GM12878 (cell line): ENCODE results near the gene AZU1. TPM values are rescaled to one million over a fixed set of nuclear protein-coding genes. Genes with fewer than 3 reads are reported as not detected.

ENCODE experiments used
- ATAC-seq: fragments of 200-7000 bp; cut with Tn5 transposase; 3 replicates; pipeline ENCODE4 v1.9.1; 2020; ENCODE audit warnings: mild to moderate bottlenecking, moderate library complexity
- BruUV-seq: library from RNA; stranded (reverse); fragments of 400-500 nt; replicated peaks from 2 replicates; lab custom pipeline; 2021; lab: Mats Ljungman, UMichigan
- CTCF ChIA-PET: fragments of 300-600 bp; sonication (Branson Sonifier 250); formaldehyde crosslinking; extraction: SDS; loops from one replicate; lab custom pipeline; 2021; ENCODE audit warnings: inconsistent platforms; lab: Yijun Ruan, JAX
- POLR2A ChIA-PET: fragments of 350-600 bp; formaldehyde crosslinking; extraction: SDS; loops from one replicate; lab custom pipeline; 2021; ENCODE audit warnings: inconsistent platforms; lab: Charles Lee
- RAD21 ChIA-PET: fragments of 300-600 bp; sonication (Branson Sonifier 250); formaldehyde crosslinking; loops from one replicate; lab custom pipeline; 2023; ENCODE audit warnings: antibody characterized with exemption; ENCODE audit not compliant: unreplicated experiment; lab: Charles Lee
- SMC1A ChIA-PET: fragments of 300-600 bp; sonication (Branson Sonifier 250); formaldehyde crosslinking; loops from one replicate; lab custom pipeline; 2023; ENCODE audit not compliant: unreplicated experiment, uncharacterized antibody; lab: Charles Lee
- DNase-seq: peaks from one replicate; pipeline ENCODE4 v3.0.0-alpha.2; 2011; ENCODE audit warnings: low read depth, low spot score
- FAIRE-seq: peaks from 3 replicates; lab custom pipeline; 2011; peaks lifted over from hg19 to GRCh38; lab: Jason Lieb, UNC
- H2AFZ ChIP-seq: 2 replicates; pipeline ENCODE4 v1.6.0; 2011; ENCODE audit warnings: low read depth, low read length, control low read depth; ENCODE audit not compliant: control insufficient read depth
- H3K27ac ChIP-seq: 2 replicates; pipeline ENCODE4 v1.5.1; 2011; ENCODE audit warnings: control low read depth; ENCODE audit not compliant: control insufficient read depth, insufficient read depth
- H3K27me3 ChIP-seq, 2 experiments: replicated peaks in 1 of 2; 2 replicates each; pipeline versions ENCODE4 v1.6.0 to v1.6.1; 2011; ENCODE audit warnings: low read length in 1 of 2; ENCODE audit not compliant: control insufficient read depth in 2 of 2, insufficient read depth in 2 of 2
- H3K36me3 ChIP-seq, 2 experiments: 2 replicates each; pipeline ENCODE4 v1.5.1; 2011; ENCODE audit warnings: low read length in 1 of 2; ENCODE audit not compliant: control insufficient read depth in 2 of 2, insufficient read depth in 2 of 2
- H3K4me1 ChIP-seq: 2 replicates; pipeline ENCODE4 v1.6.1; 2011; ENCODE audit warnings: mild to moderate bottlenecking, low read length, moderate library complexity, mixed read lengths; ENCODE audit not compliant: control insufficient read depth, insufficient read depth
- H3K4me2 ChIP-seq: 2 replicates; pipeline ENCODE4 v1.6.0; 2011; ENCODE audit warnings: control low read depth; ENCODE audit not compliant: control insufficient read depth, insufficient read depth
- H3K4me3 ChIP-seq: fragments of 200-600 bp; sonication (generic); 2 replicates; pipeline ENCODE4 v1.5.1; 2016
- H3K79me2 ChIP-seq: 2 replicates; pipeline ENCODE4 v1.6.0; 2011; ENCODE audit warnings: low read length; ENCODE audit not compliant: control insufficient read depth, insufficient read depth
- H3K9ac ChIP-seq: 2 replicates; pipeline ENCODE4 v1.8.0; 2011; ENCODE audit warnings: low read length, control low read depth, mixed read lengths; ENCODE audit not compliant: control insufficient read depth, insufficient read depth
- H3K9me3 ChIP-seq: replicated peaks from 3 replicates; pipeline ENCODE4 v1.5.1; 2011; ENCODE audit warnings: mild to moderate bottlenecking, low read length; ENCODE audit not compliant: control insufficient read depth, insufficient read depth
- H4K20me1 ChIP-seq: 2 replicates; pipeline ENCODE4 v1.6.0; 2011; ENCODE audit not compliant: control insufficient read depth, insufficient read depth
- BRCA1 ChIP-seq: IDR thresholded peaks from 2 replicates; pipeline ENCODE4 v1.6.1; 2011; ENCODE audit warnings: low read depth, low read length, improper control_type of control experiment
- EZH2 ChIP-seq: IDR thresholded peaks from 2 replicates; pipeline ENCODE4 v1.6.1; 2012; ENCODE audit warnings: low read depth, mild to moderate bottlenecking, control low read depth, inconsistent platforms, low read length, borderline replicate concordance; ENCODE audit not compliant: control insufficient read depth
- MYB ChIP-seq: fragments of 150-350 bp; IDR thresholded peaks from 2 replicates; pipeline ENCODE4 v1.6.1; 2014; ENCODE audit warnings: mild to moderate bottlenecking, low read depth, low read length, borderline replicate concordance
- NFYB ChIP-seq: IDR thresholded peaks from 2 replicates; pipeline ENCODE4 v1.6.1; 2011; ENCODE audit warnings: low read depth, mild to moderate bottlenecking, low read length, improper control_type of control experiment, moderate library complexity; ENCODE audit not compliant: insufficient read depth
- PAX5 ChIP-seq: IDR thresholded peaks from 2 replicates; pipeline ENCODE4 v1.6.1; 2011; ENCODE audit warnings: low read depth, low read length, borderline replicate concordance
- PAX8 ChIP-seq: fragments of 450-650 bp; IDR thresholded peaks from 2 replicates; pipeline ENCODE4 v1.6.1; 2017; ENCODE audit warnings: mild to moderate bottlenecking, moderate library complexity
- RELA ChIP-seq: fragments of 450-650 bp; IDR thresholded peaks from 2 replicates; pipeline ENCODE4 v1.8.0; 2014; ENCODE audit warnings: borderline replicate concordance; ENCODE audit not compliant: partially characterized antibody
- TCF7 ChIP-seq: IDR thresholded peaks from 2 replicates; pipeline ENCODE4 v1.6.1; 2014; ENCODE audit warnings: antibody characterized with exemption, borderline replicate concordance
- YBX1 ChIP-seq: fragments of 450-650 bp; IDR thresholded peaks from 2 replicates; pipeline ENCODE4 v1.6.1; 2016; ENCODE audit warnings: antibody characterized with exemption
- ZNF384 ChIP-seq: IDR thresholded peaks from 2 replicates; pipeline ENCODE4 v1.6.1; 2012; ENCODE audit warnings: low read depth, mild to moderate bottlenecking, low read length, improper control_type of control experiment, borderline replicate concordance
- WGBS: methylation state at CpG from one replicate; pipeline ENCODE4 v1.1.6; 2016; ENCODE audit warnings: low lambda C conversion rate; ENCODE audit not compliant: insufficient replicate concordance, insufficient coverage; ENCODE audit errors: missing lambda C conversion rate; 5-methylcytosine and 5-hydroxymethylcytosine counted together
- in situ Hi-C: fragments of 300-500 bp; cut with MboI; formaldehyde crosslinking; loops from 9 replicates; pipeline ENCODE4 v1.14.3; 2018; ENCODE audit warnings: mixed read lengths
- intact Hi-C: fragments of 100-400 bp; cut with micrococcal nuclease; formaldehyde crosslinking; loops from one replicate; pipeline ENCODE4 v1.14.2; 2022; ENCODE audit not compliant: unreplicated experiment
- polyA plus RNA-seq, 11 experiments: library from polyadenylated mRNA; depleted of rRNA in 4 of 11; unstranded in 6 of 11; stranded (reverse) in 5 of 11; fragments of >200 nt; fragmentation: Nextera tagmentation in 4 of 11; fragmentation: Illumina TruSeq in 1 of 11; extraction: Ambion mirVana in 4 of 11; extraction: Trizol in 1 of 11; gene quantifications; 1 replicate in 1 of 11; 2 replicates in 10 of 11; pipeline versions ENCODE4 v1.2.1 to v1.2.3, GENCODE V29; 2011 to 2016; ENCODE audit warnings: inconsistent platforms in 2 of 11, missing spikeins in 2 of 11, low read depth in 1 of 11
- total RNA-seq, 4 experiments: library from RNA; depleted of rRNA in 3 of 4; stranded (reverse); fragments of >200 nt in 3 of 4; fragmentation: Illumina TruSeq in 1 of 4; extraction: Trizol in 1 of 4; gene quantifications; 2 replicates each; pipeline versions ENCODE4 v1.2.1 to v1.2.3, GENCODE V29; 2013 to 2021
- TF ChIP-seq, protein P1 (sequence below): fragments of 450-650 bp; IDR thresholded peaks from 2 replicates; pipeline ENCODE4 v1.6.1; 2016; ENCODE audit warnings: mild to moderate bottlenecking
- TF ChIP-seq, protein P2 (sequence below): IDR thresholded peaks from 2 replicates; pipeline ENCODE4 v1.6.1; 2012; ENCODE audit warnings: low read depth, low read length, improper control_type of control experiment
- TF ChIP-seq, protein P3 (sequence below): fragments of 450-650 bp; IDR thresholded peaks from 2 replicates; pipeline ENCODE4 v1.6.1; 2016; ENCODE audit warnings: mild to moderate bottlenecking, moderate library complexity, borderline replicate concordance
- TF ChIP-seq, protein P4 (sequence below): fragments of 450-650 bp; IDR thresholded peaks from 2 replicates; pipeline ENCODE4 v1.6.1; 2016; ENCODE audit warnings: mild to moderate bottlenecking

AZU1 gene
- total and polyA plus RNA-seq, 10 of the 15 experiments (the other 5 are each of a cell fraction or from before 2014, with no cell fraction given), result not detected

DNA sequence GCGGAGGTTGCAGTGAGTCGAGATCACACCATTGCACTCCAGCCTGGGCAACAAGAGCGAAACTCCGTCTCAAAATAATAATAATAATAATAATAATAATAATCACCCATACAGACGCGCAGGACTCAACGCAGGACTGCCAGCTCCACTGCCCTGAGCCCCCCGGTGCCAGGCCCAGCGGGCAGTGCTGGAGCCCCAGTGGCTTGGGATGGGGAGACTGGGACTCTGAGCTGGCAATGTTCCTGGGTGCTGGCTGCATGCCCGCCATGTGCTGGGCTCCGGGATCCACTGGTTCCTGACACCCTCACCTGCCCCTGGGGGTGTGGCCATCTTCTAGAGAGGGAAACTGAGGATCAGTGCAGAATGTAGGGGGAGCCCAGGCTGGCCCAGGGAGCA lies 325 bp upstream of the AZU1 start:
- no peak overlapping the region for H3K27ac ChIP-seq
- FAIRE-seq (no peak), ATAC-seq (no peak), DNase-seq (no peak)
- CTCF ChIA-PET, result no interaction called here
- no peaks in the 10 kb centered on the region for H3K36me3 ChIP-seq
- H3K4me3 ChIP-seq, result no peak overlapping the region
- H4K20me1 ChIP-seq, result no peaks in the 10 kb centered on the region
- H3K4me1 ChIP-seq, result no peaks in the 10 kb centered on the region
- H3K4me2 ChIP-seq, result no peak overlapping the region
- intact Hi-C loops, result no loop called here
- RAD21 ChIA-PET, result no interaction called here
- no peaks in the 10 kb centered on the region for H3K27me3 ChIP-seq
- no peak overlapping the region for H3K9ac ChIP-seq
- H3K9me3 ChIP-seq, result no peaks in the 10 kb centered on the region
- 93% methylated on average over 11 of the region's 11 CpGs for WGBS
- POLR2A ChIA-PET, result no interaction called here
- no peak for TF ChIP-seq BRCA1
- TF ChIP-seq PAX8, result no peak
- TF ChIP-seq, protein P1, sequence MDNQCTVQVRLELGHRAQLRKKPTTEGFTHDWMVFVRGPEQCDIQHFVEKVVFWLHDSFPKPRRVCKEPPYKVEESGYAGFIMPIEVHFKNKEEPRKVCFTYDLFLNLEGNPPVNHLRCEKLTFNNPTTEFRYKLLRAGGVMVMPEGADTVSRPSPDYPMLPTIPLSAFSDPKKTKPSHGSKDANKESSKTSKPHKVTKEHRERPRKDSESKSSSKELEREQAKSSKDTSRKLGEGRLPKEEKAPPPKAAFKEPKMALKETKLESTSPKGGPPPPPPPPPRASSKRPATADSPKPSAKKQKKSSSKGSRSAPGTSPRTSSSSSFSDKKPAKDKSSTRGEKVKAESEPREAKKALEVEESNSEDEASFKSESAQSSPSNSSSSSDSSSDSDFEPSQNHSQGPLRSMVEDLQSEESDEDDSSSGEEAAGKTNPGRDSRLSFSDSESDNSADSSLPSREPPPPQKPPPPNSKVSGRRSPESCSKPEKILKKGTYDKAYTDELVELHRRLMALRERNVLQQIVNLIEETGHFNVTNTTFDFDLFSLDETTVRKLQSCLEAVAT, result no peak
- no peak for TF ChIP-seq TCF7
- TF ChIP-seq, protein P2, sequence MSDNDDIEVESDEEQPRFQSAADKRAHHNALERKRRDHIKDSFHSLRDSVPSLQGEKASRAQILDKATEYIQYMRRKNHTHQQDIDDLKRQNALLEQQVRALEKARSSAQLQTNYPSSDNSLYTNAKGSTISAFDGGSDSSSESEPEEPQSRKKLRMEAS, result no peak
- no peak for TF ChIP-seq ZNF384
- no peak for TF ChIP-seq EZH2
- TF ChIP-seq, protein P3, sequence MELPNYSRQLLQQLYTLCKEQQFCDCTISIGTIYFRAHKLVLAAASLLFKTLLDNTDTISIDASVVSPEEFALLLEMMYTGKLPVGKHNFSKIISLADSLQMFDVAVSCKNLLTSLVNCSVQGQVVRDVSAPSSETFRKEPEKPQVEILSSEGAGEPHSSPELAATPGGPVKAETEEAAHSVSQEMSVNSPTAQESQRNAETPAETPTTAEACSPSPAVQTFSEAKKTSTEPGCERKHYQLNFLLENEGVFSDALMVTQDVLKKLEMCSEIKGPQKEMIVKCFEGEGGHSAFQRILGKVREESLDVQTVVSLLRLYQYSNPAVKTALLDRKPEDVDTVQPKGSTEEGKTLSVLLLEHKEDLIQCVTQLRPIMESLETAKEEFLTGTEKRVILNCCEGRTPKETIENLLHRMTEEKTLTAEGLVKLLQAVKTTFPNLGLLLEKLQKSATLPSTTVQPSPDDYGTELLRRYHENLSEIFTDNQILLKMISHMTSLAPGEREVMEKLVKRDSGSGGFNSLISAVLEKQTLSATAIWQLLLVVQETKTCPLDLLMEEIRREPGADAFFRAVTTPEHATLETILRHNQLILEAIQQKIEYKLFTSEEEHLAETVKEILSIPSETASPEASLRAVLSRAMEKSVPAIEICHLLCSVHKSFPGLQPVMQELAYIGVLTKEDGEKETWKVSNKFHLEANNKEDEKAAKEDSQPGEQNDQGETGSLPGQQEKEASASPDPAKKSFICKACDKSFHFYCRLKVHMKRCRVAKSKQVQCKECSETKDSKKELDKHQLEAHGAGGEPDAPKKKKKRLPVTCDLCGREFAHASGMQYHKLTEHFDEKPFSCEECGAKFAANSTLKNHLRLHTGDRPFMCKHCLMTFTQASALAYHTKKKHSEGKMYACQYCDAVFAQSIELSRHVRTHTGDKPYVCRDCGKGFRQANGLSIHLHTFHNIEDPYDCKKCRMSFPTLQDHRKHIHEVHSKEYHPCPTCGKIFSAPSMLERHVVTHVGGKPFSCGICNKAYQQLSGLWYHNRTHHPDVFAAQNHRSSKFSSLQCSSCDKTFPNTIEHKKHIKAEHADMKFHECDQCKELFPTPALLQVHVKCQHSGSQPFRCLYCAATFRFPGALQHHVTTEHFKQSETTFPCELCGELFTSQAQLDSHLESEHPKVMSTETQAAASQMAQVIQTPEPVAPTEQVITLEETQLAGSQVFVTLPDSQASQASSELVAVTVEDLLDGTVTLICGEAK, result no peak
- TF ChIP-seq YBX1, result no peak
- TF ChIP-seq PAX5, result no peak
- TF ChIP-seq RELA, result no peak
- TF ChIP-seq NFYB, result no peak
- TF ChIP-seq MYB, result no peak
- TF ChIP-seq, protein P4, sequence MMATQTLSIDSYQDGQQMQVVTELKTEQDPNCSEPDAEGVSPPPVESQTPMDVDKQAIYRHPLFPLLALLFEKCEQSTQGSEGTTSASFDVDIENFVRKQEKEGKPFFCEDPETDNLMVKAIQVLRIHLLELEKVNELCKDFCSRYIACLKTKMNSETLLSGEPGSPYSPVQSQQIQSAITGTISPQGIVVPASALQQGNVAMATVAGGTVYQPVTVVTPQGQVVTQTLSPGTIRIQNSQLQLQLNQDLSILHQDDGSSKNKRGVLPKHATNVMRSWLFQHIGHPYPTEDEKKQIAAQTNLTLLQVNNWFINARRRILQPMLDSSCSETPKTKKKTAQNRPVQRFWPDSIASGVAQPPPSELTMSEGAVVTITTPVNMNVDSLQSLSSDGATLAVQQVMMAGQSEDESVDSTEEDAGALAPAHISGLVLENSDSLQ, result no peak
- no peak overlapping the region for H2AFZ ChIP-seq
- no peaks in the 10 kb centered on the region for H3K79me2 ChIP-seq
- in situ Hi-C loops, result no loop called here
- BruUV-seq, result no TSS peak
- SMC1A ChIA-PET, result no interaction called here
